Measurements from ENCODE around the gene PARP16.
"Not testable (repeated sequence)": the region's sequence is repeated elsewhere in the genome, so short reads cannot be mapped to it uniquely, and the experiment has no call there.

PARP16 gene

GRCh38 chr15:65275104-65275727, 11.5 kb downstream of the PARP16 start:
- TF ChIP-seq CTCF (IDR thresholded peaks at IDR 0.05; ENCODE audit: borderline replicate concordance, extremely low read depth, low read length, poor library complexity, severe bottlenecking) (no peak), EZH2 (IDR thresholded peaks at IDR 0.05; ENCODE audit: borderline replicate concordance, low read depth, low read length, severe bottlenecking) (no peak)
- H3K27me3 ChIP-seq (ENCODE audit: insufficient read depth, low read length, poor library complexity), result no peaks in the 10 kb centered on the region
- no peak overlapping the region for H3K9ac ChIP-seq (ENCODE audit: low read depth, low read length)
- H3K79me2 ChIP-seq (ENCODE audit: insufficient read depth, low read length), result peaks cover 27% of the 10 kb centered on the region
- no peak overlapping the region for H2AFZ ChIP-seq (ENCODE audit: low read depth, low read length)
- DNase-seq (peak; percentile 43), ATAC-seq (ENCODE audit: insufficient read depth, low read depth) (peak; percentile 85)
- peaks cover 7% of the 10 kb centered on the region; the same call in 1 of the 2 replicates for H4K20me1 ChIP-seq (ENCODE audit: insufficient read depth, low read length)
- H3K27ac ChIP-seq (ENCODE audit: low read length), result 0 out of 2 replicates have a peak overlapping the region, but pooled peaks have one; percentile 3
- H3K4me1 ChIP-seq (ENCODE audit: insufficient read depth, low read length), result peaks cover 7% of the 10 kb centered on the region
- H3K9me3 ChIP-seq (ENCODE audit: insufficient read depth, low read length, severe bottlenecking), result no peaks in the 10 kb centered on the region
- peaks cover 14% of the 10 kb centered on the region; the same call in 1 of the 2 replicates for H3K36me3 ChIP-seq (ENCODE audit: insufficient read depth, low read length)
- H3K4me2 ChIP-seq (ENCODE audit: insufficient read depth, low read length), result no peak overlapping the region
- H3K4me3 ChIP-seq (ENCODE audit: low read depth in 1 of 2, low read length in 2 of 2), result no peak overlapping the region

DNA sequence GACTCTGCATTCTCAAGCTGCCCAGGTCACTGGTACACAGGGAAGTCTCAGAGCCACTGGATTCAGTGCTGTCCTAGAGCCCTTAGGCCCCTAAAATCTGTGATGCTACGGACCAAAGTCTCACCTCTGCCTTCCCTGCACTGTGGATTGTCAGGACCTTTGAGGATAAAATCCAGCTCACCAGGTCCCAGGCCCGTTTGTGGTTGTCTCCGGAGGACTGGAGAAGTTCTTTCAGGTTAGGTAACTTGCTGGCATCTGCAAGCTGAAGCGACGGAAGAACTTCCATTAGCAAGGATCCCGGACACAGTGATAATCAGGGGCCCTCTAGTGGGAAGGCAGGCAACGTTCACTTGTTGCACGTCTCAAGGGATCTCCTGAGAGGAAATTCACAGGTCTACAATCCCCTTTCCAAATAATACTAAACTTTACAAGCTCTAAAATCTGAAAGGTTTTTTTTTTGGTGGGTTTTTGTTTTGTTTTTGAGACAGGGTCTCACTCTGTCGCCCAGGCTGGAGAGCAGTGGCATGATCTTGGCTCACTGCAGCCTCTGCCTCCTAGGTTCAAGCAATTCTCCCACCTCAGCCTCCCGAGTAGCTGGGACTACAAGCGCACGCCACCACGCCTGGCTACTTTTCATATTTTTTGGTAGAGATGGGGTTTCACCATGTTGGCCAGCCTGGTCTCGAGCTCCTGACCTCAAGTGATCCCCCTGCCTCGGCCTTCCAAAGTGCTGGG, 15.7 kb downstream of the PARP16 start:
- not testable (repeated sequence) for H3K79me2 ChIP-seq (ENCODE audit: insufficient read depth, low read length); DNase-seq; H3K27me3 ChIP-seq (ENCODE audit: insufficient read depth, low read length, poor library complexity); H2AFZ ChIP-seq (ENCODE audit: low read depth, low read length); H4K20me1 ChIP-seq (ENCODE audit: insufficient read depth, low read length); H3K4me1 ChIP-seq (ENCODE audit: insufficient read depth, low read length); H3K27ac ChIP-seq (ENCODE audit: low read length); H3K4me2 ChIP-seq (ENCODE audit: insufficient read depth, low read length); H3K4me3 ChIP-seq (ENCODE audit: low read depth in 1 of 2, low read length in 2 of 2); H3K9ac ChIP-seq (ENCODE audit: low read depth, low read length); H3K9me3 ChIP-seq (ENCODE audit: insufficient read depth, low read length, severe bottlenecking)
- TF ChIP-seq CTCF (IDR thresholded peaks at IDR 0.05; ENCODE audit: borderline replicate concordance, extremely low read depth, low read length, poor library complexity, severe bottlenecking), result peak; percentile 54
- peaks cover 26% of the 10 kb centered on the region for H3K36me3 ChIP-seq (ENCODE audit: insufficient read depth, low read length)
- 0 out of 3 replicates have a peak, but pooled peaks have one; percentile 42 for ATAC-seq (ENCODE audit: insufficient read depth, low read depth)

GRCh38 chr15:65268411-65268810, 18.3 kb downstream of the PARP16 start:
- Histone ChIP-seq H3K9me3 (ENCODE audit: insufficient read depth, low read length, severe bottlenecking) (no peaks in the 10 kb centered on the region), H4K20me1 (ENCODE audit: insufficient read depth, low read length) (peaks cover 7% of the 10 kb centered on the region; the same call in 1 of the 2 replicates), H3K27me3 (ENCODE audit: insufficient read depth, low read length, poor library complexity) (no peaks in the 10 kb centered on the region), H3K9ac (ENCODE audit: low read depth, low read length) (no peak overlapping the region), H3K4me2 (ENCODE audit: insufficient read depth, low read length) (no peak overlapping the region), H3K27ac (ENCODE audit: low read length) (no peak overlapping the region), H3K4me3 (ENCODE audit: low read depth in 1 of 2, low read length in 2 of 2) (no peak overlapping the region), H3K4me1 (ENCODE audit: insufficient read depth, low read length) (no peaks in the 10 kb centered on the region), H3K79me2 (ENCODE audit: insufficient read depth, low read length) (no peaks in the 10 kb centered on the region), H3K36me3 (ENCODE audit: insufficient read depth, low read length) (peaks cover 39% of the 10 kb centered on the region), H2AFZ (ENCODE audit: low read depth, low read length) (no peak overlapping the region)
- ATAC-seq (ENCODE audit: insufficient read depth, low read depth) (no peak), DNase-seq (no peak)
- TF ChIP-seq EZH2 (IDR thresholded peaks at IDR 0.05; ENCODE audit: borderline replicate concordance, low read depth, low read length, severe bottlenecking), result no peak
- TF ChIP-seq CTCF (IDR thresholded peaks at IDR 0.05; ENCODE audit: borderline replicate concordance, extremely low read depth, low read length, poor library complexity, severe bottlenecking), result no peak

All from DND-41 (cell line).